HG02763 (cell line): ENCODE measurements around the gene TMEM158.

Experiments
- ATAC-seq: cut with Tn5 transposase; IDR thresholded peaks from one replicate; pipeline ENCODE4 v1.9.1; 2021; ENCODE audit warnings: mild to moderate bottlenecking, moderate library complexity; ENCODE audit not compliant: unreplicated experiment

TMEM158 gene

DNA sequence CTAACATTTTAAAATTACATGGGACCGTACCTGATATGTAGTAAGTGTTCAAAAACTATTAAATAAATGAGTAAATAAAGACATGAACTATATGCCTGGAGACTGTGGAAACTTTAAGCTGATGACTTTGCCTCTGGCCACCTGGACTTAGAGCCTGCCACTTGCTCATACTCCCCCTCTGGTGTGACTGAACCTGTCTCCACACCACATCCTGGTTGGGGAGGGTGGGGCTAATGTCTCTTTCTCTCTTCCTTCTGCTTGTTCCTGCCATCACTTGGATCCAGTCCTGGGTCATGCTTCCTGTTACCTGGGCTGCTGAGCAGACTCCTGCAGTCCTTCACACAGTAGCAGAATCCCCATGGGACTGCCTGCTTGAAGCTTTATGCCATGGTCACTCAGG, 8.2 kb upstream of the TMEM158 start:
- ATAC-seq: no peak

DNA sequence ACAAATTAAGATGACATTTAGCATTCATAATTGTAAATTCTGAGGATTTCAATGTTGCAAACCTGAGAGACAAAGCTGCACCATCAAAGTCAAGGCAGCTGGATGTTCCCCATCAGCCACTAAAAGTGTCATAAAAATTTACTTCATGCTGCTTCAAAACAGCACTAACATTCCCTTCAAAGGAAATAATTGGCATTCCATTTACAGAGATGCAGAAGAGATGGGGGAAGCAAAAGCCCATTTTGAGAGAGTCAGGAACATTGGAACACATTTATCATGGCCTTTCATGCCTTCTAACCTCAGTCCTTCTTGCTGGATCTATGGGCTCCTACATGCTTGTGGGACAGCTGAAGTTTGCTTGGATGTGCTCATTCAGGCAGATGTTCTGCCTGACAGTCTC, 6.4 kb upstream of the TMEM158 start:
- ATAC-seq: no peak

DNA sequence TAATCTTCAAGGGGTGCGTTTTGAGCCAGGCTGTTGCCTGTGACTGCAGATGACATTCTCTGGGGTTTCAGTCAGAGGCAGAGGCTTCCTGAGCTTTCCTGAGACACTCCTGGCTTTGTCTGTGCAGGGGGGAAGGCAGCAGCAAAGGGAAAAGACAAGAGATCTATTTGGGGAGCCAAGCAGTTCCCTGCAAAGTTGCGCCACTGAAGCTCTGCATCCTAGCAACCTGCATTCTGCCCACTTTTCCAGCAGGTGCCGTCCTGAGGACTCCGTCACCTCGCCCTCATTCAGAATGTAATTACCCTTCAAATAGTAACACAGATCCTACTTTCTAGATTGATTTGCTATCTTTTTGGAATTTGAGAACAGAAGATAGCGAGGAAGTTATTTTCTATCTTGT, 1.9 kb upstream of the TMEM158 start:
- no peak for ATAC-seq

DNA sequence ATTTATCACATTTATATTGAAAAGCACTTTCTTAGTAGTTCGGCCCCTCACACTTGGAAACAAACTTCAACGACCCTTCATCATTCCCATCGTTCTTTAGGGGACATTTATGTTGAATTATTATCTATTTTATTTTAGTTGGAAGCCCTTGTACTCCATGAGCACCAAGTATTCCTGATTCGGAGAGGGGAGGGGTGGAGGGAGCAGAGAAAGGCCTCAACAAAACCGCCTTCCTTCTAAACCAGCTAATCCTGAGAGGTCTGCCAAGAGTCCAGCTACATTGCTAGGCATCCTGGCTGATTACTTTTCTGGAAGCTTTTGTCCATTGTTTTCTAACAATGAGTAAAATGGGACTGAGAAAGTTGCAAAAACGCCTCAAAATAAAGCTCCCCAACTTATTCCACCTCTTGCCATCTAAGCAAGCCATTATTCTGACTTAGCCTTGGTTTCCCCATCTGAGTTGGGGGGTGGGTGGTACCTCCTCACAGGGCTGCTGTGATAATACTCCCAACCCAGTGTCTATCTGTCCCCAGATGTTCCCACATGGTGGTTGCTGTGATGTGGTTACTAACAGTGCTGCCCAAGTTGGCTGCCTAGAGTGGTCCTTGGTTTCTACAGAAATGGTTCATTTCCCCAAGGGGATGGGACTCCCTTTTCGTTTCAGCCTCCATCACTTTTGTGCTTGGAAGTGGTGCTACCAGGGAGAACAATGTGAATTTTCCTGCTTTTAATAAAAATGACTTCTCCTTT, 1.2 kb upstream of the TMEM158 start:
- ATAC-seq: no peak

DNA sequence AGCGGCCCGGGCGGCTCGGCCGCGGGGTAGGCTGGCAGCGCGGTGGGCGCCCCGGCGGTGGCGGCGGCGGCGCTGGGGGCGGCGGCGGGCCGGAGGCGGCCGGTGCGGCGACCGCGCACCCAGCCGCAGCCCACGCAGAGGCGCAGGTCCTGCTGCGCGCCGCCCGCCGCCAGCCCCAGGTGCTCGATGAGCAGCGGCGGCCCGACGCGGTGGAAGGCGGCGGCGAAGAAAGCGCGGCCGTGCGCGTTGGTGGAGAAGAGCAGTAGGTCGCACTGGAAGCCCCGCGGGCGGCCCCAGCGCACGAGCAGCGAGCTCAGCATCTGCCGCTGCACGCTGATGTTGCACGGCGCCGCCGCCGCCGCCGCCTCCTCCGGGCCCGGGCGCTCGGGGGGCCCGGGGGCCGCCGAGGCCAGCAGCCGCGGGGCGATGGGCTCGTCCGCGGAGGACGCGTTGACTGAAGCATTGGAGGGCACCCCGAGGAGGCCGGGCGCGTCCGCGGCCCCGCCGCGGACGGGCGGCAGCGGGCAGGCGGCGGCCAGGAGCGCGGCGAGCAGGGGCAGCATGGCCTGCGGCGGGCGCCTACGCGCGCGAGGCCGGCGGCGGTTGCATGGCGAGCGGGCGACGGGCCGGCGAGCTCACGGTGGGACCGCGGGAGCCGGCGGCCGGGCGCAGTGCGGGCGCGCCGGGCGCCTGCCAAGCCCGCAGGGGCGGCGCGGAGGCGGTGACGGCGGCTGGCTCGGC, 452 bp downstream of the TMEM158 start:
- ATAC-seq: peak; percentile 38

DNA sequence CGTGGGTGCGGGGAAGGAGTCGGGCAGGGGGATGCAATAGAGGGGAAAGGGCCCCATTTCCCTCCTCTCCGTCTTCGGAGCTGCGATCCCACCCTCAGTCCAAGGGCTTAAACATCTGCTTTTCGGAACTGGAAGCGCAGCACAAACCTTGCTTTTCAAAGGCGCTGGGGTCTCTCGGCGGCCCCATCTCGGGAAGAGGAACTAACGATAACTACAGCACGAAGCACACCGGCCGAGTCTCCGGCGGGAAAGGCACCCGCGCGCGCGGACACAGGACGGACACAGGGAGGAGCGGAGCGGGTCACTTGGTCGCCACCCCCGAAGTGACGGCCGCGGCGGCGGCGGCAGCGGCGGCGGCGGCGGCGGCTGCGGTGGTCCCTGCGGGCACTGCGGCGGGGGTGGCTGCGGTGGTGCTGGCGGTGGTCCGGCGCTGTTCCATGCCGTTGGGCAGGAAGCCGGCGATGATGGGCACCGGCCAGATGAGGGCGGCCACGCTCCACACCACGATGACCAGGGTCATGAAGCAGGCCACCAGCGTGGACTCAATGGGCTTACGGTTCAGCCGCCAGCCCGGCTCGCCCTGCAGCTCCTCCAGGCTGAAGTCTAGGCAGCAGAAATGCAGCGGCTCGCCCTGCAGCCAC, 1.1 kb downstream of the TMEM158 start:
- peak; percentile 7 for ATAC-seq

DNA sequence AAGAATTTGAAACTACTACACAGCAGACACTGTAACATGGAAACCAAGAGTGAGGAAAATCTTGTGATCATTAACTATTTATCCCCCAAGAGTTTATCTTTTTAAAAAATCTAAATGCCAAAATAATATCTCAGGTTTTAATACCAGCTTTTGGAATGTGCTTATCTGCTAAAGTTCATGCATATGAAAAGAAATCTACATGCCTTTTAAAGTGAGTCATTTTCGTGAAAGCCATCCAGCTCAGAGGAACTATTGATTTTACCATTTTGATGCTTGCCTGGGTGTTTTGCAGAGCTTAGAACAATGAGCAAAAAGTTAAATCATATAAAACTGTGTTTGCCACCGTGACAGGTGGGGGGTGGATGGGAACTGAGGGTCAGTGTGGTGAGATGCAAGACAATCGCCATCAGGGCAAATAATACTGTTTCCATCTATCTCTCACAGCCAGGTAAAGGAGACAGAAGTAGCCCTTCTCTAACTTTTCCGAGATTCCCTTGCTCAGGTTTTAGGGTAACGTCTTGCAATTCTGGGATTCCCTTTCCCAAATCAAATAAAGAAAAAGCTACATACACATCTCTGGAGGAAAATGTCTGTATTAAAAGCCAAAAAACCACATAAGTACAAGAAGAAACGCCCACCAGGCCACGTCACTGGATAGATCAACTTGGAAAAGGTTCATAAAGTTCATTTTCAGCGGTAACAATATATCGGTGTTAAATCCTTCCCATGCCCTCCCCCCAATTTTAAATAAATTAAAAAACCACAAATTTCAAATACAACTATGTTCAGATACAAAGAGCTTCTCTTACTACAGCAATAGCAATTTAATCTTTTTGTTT, 2.0 kb downstream of the TMEM158 start:
- no peak for ATAC-seq

DNA sequence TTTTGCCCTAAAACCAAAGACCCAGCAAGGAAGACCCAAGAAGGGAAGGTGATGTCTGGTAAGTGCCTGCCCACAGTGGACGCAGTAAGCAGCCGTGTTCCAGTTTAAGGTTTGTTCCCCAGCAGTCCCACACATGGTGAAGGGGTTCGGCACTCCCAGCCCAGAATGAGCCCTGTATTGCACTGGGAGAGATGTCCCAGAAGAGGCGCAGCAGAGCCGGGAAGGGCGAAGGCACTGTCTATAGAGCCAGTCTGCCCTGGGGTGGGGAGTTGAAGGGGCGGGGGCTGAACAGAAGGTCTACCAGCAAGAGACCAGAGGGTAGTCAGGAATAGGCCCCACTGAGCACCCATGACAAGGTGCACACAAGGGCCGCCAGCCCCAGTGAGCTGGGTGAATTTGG, 6.4 kb downstream of the TMEM158 start:
- ATAC-seq: no peak

DNA sequence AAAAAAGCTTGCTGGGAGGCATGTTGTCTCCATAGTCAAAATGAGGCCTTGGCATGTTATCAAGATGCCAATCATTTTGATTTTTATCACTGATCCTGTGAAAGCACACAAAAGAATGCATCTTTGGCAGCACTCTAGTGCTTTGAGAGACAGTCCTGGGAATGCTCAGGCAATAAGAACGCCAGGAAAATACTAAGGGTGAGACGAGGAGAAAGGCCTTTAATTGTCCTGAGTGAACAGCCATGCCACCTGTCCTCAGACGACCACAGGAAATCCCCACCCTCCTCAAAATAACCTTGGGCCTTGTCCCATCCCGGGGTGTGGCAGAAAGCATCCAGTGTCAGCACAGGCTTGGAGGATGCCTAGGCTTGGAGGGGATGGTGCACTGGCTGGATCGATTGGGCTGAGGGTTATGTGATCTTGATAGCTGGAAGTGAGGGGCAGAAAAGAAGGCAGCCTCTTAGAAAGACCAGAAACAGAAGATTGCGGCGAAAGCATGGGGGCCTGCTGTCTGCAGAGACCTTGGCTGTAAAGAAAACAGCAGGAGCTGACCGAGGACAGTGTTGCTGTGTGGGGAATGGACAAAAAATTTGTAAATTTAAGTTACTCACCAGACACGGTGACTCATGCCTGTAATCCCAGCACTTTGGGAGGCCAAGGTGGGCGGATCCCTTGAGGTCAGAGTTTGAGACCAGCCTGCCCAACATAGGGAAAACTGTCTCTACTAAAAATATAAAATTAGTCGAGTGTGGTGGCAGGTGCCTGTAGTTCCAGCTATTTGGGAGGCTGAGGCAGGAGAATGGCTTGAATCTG, 7.3 kb downstream of the TMEM158 start:
- no peak for ATAC-seq

DNA sequence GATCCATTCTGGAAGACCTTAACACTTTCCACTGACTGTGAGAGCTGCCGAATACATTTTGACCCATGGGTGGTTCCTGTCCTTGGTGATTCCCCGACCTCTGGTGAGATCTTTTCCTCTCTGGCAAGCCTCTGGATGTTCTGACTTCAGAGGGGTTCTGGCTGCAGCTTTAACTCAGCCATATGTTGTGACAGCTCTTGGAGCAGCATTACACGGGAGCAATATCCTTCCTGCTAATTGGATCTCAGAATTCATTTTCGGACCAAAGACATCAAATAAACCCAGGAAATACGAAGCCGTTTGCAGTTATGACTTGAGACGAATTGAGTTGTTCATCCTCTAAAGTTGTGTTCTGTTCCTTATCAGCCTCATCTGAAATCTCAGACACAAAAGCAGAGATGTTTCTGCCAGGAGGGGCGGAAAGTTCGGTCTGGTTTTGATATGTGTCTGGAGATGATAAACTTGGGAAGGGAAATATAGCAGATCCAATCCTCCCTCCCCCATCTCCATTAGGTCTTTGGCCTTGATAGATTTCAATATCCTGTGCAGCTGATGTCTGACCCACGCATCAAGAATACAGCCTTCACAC, 10.0 kb downstream of the TMEM158 start:
- no peak for ATAC-seq

DNA sequence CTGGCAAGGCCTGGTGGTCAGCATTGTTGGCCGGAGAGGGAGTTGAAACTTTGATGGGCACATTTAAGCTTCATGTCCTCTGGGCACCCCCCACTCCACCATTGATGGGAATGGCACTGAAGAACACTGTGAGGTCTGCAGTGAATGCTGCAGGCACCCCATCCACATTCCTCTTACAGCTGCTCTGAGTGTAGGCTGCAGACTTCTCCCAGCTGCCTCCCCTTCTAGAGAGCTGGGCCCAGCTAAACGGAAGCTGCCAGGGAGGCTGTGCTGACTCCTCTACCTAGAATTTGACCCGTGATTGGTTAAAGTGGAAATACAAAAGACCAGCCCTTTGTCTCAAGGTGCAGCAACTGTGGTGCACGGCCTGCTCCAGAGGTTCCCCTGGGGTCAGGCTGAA, 10.6 kb downstream of the TMEM158 start:
- no peak for ATAC-seq

DNA sequence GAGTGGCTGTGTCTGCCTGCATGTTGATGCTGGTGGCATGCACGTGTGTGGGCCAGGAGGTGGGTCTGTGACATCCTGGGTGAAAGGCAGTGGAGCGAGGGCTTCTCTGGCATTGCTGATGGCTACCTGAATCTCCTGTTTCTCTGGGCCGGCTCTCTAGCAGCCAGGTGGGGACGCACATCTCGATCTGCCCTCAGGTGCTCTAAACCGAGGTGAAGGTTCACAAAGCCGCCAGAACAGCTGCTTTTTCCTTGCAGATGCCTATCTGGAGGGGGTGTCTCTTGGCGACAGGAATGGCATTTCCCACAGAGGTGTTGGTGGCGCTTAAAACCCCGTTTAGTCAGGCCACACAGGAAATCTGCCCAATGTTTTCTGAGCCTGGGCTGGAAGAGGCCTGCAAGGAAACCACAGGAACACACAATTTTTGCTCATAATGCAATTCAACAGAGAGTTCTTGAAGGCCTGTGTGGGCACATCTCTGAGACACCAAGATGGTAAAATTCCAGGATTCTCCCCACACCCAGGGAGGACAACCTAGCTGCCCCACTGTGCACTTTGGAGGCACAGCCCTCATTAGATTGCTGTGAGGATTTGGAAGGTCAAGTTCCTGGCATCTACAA, 11.9 kb downstream of the TMEM158 start:
- no peak for ATAC-seq

DNA sequence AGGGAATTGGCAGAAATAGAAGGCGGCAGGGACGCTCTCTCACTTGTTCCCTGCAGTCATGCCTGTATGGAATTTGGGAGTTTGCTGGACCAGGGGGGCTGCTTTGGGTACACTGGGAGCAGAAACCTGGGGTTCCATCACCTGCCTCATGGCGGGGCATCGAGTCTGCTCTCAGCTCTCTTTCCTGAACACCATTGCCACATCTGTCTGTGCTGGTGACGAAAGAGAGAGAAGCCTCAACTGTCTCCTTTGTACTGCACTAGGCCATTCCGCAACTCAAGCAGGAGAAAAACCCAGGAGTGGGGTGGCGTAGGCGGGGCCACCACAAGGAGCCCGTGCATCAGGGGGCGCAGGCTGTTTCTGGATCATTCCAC, 14.0 kb downstream of the TMEM158 start:
- ATAC-seq: no peak

DNA sequence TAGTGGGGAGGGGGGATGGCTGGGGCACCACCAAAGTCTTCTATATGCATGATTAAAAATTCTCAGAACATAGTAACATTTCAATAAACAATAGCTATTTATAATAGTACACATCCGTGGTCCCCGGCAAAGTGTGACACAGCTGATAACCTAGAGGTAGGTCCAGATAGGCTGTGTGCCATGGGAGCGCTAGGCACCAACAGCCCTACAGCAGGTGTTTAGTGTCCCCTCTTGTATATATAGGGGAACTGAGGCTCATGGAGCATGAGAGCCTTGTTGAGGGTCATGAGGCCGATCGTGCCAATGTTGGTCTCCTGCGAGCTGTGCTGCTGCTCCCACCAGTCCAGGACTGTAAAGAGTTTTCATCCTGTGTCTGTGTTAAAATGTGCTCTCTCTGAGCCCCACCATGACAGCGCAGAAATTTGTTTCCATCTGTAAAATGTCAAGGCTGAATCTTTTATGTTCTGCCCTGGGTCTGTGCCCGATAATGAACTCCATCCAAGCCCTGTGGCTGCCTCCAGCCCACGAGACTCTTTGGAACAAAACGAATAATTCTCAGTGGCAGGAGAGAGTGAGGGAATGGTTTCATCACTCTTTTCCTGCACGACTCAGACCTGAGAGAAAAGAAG, 14.5 kb downstream of the TMEM158 start:
- ATAC-seq: no peak

DNA sequence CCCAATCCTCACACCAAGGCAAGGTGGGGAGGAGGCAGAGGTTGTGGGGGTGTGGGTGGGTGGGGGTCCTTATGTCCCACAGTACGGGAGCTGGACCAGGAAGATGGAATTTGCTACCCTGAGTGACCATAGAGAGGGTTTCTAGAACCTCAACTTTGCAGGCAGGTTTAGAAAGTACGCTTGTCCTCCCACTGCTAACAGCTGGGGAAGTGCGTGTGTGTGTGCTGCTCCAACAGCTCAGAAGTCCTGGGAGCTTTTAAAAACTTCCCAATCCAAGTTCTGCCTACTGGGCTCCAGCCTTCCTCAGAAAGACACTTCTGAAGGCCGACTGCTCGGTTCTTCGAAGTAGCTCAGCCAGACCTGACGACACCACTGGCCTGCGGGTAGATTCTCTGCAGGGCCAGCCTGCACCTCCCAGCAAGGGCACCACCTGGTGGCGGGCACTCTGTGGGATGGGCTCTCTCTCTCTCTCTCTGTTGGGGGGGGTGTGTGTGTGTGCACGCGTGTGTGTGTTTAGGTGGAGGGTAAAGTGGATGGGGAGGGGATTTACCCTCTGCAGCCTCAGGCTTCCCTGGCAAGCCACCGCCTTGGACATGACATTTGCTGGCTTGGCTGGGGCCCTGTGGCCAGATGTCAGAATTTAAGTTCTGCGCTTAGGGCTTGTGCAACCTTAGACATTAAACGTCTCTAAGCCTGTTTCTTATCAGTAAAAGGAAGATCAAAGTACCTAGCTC, 15.6 kb downstream of the TMEM158 start:
- ATAC-seq: no peak

DNA sequence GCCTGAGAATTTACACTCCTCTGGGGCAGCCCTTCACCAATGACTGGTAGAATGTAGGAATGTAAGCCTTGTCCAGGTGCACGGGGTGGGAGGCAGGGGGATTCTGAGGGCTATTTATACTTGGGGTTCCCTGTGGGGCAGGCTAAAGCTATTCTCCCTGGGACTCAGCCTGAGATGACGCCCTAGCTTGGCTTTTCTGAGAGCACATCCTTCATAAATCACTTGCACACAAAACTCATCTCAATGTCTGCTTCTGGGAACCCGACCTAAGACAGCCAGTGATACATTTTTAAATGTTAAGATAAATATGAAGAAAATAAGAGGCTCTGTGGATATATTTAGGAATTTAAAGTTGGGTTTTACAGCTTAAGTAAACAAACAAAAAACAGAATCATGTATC, 16.6 kb downstream of the TMEM158 start:
- no peak for ATAC-seq

DNA sequence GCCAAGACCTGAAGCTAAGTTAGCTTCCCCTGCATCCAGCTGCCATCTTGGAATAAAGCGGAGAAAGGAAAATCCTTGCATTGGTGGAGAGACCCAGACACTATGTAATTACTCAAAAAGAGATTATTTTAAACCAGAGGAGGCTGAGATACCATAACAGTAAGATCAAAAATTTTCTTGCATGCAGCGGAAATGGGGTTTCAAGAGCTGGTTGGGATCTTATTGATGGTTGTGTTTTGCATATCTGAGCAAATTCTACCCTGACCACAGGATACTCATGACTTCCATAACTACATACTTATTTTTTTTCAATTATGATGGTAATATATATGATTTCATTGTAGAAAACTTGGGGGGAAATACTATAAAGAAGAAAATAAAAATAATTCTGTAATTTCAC, 17.5 kb downstream of the TMEM158 start:
- no peak for ATAC-seq

DNA sequence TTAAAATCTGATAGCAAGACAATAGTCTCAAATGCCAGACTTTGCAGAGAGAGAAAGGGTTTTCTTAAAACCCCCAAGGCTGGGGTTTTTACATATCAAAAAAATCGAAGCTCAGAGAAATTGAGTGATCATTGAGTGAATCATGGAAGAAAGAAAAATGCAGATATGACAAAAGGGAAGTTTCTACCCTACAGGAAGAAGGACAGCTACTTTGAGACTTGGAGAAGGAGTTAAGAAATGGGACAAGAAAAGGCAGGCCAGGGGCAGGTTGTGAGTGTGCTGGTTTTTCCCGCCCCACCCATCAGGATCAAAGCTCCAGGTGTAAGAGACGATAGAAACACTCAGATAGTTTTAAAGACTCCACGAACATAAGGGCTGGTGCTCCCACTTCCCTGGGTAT, 18.6 kb downstream of the TMEM158 start:
- no peak for ATAC-seq
